ENCODE results near the gene ENTR1. TPM values are rescaled to one million over a fixed set of nuclear protein-coding genes. Genes with fewer than 3 reads are reported as not detected.

ENTR1 gene
- total and polyA plus RNA-seq, 10 of the 15 experiments (the other 5 are each of a cell fraction or from before 2014, with no cell fraction given), result 8.2 to 96.4 (median 41.1) TPM

DNA sequence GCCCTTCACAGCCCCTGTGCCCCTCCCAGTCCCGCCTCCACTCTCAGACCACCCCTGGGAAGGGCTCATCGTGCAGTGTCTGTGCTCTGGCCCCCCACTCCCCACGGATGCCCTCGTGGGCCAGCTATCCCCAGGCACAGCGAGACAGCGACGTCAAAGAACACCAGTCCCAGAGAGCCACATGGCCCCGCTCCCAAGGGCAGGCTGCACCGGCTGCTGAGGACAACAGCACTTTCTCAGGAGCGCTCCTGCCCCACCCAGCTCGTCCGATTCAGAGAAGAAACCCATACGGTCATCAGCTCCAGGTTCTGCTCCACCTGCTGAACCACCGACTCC is 5.6 kb downstream of the ENTR1 start:
- H3K36me3 ChIP-seq (ENCODE audit: control insufficient read depth in 2 of 2, insufficient read depth in 2 of 2, low read length in 1 of 2), result peaks cover 7 to 18% of the 10 kb centered on the region in 2 experiments; a peak in 3 of 4 replicates
- peak overlapping the region; percentile 37; the same call in 1 of the 2 replicates for H2AFZ ChIP-seq (ENCODE audit: control insufficient read depth, low read depth, low read length)
- H3K27me3 ChIP-seq (replicated peaks in 1 of 2; ENCODE audit: control insufficient read depth in 2 of 2, insufficient read depth in 2 of 2, low read length in 1 of 2), result no peaks in the 10 kb centered on the region
- H3K4me3 ChIP-seq, result peak overlapping the region; percentile 24; the same call in 1 of the 2 replicates
- H3K9me3 ChIP-seq (replicated peaks; ENCODE audit: control insufficient read depth, insufficient read depth, low read length), result no peaks in the 10 kb centered on the region
- no TSS peak for BruUV-seq (replicated peaks)
- ChIA-PET SMC1A (ENCODE audit: uncharacterized antibody, unreplicated experiment) (no interaction called here), CTCF (no interaction called here), POLR2A (interaction anchor here (0.6 to 1.9 kb wide), 3 partner anchors 17 to 42 kb away, joined by 5 to 10 read pairs (median 6); partner anchors contain the start of gene DNLZ), RAD21 (ENCODE audit: unreplicated experiment) (interaction anchor here (0.6 kb wide), 1 partner anchor 655 kb away, joined by 4 read pairs; no protein-coding TSS in a partner anchor)
- DNase-seq (ENCODE audit: low read depth, low spot score) (no peak), ATAC-seq (no peak), FAIRE-seq (peak; percentile 23)
- H4K20me1 ChIP-seq (ENCODE audit: control insufficient read depth, insufficient read depth), result no peaks in the 10 kb centered on the region
- H3K4me2 ChIP-seq (ENCODE audit: control insufficient read depth, insufficient read depth), result peak overlapping the region; percentile 90
- H3K27ac ChIP-seq (ENCODE audit: control insufficient read depth, insufficient read depth), result peak overlapping the region; percentile 92
- in situ Hi-C loops (cut with MboI), result no loop called here
- intact Hi-C loops (cut with micrococcal nuclease; ENCODE audit: unreplicated experiment), result no loop called here
- H3K79me2 ChIP-seq (ENCODE audit: control insufficient read depth, insufficient read depth, low read length), result peaks cover 30% of the 10 kb centered on the region
- H3K4me1 ChIP-seq (ENCODE audit: control insufficient read depth, insufficient read depth, low read length), result peaks cover 42% of the 10 kb centered on the region
- TF ChIP-seq CBFB (IDR thresholded peaks at IDR 0.05; ENCODE audit: low read depth) (no peak), PML (IDR thresholded peaks at IDR 0.05; ENCODE audit: low read length) (no peak), NFYB (IDR thresholded peaks at IDR 0.05; ENCODE audit: insufficient read depth, low read depth, low read length) (no peak), NRF1 (conservative IDR thresholded peaks at IDR 0.05; ENCODE audit: low read depth, low read length) (no peak), KLF5 (IDR thresholded peaks at IDR 0.05; ENCODE audit: partially characterized antibody) (no peak), SIX5 (IDR thresholded peaks at IDR 0.05; ENCODE audit: low read depth, low read length, severe bottlenecking) (no peak), ZNF384 (IDR thresholded peaks at IDR 0.05; ENCODE audit: borderline replicate concordance, low read depth, low read length) (no peak), ZBED1 (IDR thresholded peaks at IDR 0.05; ENCODE audit: borderline replicate concordance) (0 out of 2 replicates have a peak, but pooled peaks have one; percentile 38), TCF12 (IDR thresholded peaks at IDR 0.05; ENCODE audit: low read depth, low read length) (no peak), HDAC2 (IDR thresholded peaks at IDR 0.05) (no peak), LARP7 (IDR thresholded peaks at IDR 0.05) (no peak)
- TF ChIP-seq, protein P1, sequence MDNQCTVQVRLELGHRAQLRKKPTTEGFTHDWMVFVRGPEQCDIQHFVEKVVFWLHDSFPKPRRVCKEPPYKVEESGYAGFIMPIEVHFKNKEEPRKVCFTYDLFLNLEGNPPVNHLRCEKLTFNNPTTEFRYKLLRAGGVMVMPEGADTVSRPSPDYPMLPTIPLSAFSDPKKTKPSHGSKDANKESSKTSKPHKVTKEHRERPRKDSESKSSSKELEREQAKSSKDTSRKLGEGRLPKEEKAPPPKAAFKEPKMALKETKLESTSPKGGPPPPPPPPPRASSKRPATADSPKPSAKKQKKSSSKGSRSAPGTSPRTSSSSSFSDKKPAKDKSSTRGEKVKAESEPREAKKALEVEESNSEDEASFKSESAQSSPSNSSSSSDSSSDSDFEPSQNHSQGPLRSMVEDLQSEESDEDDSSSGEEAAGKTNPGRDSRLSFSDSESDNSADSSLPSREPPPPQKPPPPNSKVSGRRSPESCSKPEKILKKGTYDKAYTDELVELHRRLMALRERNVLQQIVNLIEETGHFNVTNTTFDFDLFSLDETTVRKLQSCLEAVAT (IDR thresholded peaks at IDR 0.05), result peak; percentile 66
- TF ChIP-seq, protein P2, sequence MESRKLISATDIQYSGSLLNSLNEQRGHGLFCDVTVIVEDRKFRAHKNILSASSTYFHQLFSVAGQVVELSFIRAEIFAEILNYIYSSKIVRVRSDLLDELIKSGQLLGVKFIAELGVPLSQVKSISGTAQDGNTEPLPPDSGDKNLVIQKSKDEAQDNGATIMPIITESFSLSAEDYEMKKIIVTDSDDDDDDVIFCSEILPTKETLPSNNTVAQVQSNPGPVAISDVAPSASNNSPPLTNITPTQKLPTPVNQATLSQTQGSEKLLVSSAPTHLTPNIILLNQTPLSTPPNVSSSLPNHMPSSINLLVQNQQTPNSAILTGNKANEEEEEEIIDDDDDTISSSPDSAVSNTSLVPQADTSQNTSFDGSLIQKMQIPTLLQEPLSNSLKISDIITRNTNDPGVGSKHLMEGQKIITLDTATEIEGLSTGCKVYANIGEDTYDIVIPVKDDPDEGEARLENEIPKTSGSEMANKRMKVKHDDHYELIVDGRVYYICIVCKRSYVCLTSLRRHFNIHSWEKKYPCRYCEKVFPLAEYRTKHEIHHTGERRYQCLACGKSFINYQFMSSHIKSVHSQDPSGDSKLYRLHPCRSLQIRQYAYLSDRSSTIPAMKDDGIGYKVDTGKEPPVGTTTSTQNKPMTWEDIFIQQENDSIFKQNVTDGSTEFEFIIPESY (IDR thresholded peaks at IDR 0.05), result no peak
- TF ChIP-seq, protein P3, sequence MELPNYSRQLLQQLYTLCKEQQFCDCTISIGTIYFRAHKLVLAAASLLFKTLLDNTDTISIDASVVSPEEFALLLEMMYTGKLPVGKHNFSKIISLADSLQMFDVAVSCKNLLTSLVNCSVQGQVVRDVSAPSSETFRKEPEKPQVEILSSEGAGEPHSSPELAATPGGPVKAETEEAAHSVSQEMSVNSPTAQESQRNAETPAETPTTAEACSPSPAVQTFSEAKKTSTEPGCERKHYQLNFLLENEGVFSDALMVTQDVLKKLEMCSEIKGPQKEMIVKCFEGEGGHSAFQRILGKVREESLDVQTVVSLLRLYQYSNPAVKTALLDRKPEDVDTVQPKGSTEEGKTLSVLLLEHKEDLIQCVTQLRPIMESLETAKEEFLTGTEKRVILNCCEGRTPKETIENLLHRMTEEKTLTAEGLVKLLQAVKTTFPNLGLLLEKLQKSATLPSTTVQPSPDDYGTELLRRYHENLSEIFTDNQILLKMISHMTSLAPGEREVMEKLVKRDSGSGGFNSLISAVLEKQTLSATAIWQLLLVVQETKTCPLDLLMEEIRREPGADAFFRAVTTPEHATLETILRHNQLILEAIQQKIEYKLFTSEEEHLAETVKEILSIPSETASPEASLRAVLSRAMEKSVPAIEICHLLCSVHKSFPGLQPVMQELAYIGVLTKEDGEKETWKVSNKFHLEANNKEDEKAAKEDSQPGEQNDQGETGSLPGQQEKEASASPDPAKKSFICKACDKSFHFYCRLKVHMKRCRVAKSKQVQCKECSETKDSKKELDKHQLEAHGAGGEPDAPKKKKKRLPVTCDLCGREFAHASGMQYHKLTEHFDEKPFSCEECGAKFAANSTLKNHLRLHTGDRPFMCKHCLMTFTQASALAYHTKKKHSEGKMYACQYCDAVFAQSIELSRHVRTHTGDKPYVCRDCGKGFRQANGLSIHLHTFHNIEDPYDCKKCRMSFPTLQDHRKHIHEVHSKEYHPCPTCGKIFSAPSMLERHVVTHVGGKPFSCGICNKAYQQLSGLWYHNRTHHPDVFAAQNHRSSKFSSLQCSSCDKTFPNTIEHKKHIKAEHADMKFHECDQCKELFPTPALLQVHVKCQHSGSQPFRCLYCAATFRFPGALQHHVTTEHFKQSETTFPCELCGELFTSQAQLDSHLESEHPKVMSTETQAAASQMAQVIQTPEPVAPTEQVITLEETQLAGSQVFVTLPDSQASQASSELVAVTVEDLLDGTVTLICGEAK (IDR thresholded peaks at IDR 0.05; ENCODE audit: borderline replicate concordance), result no peak
- H3K9ac ChIP-seq (ENCODE audit: control insufficient read depth, insufficient read depth, low read length), result peak overlapping the region; percentile 65
- 44% methylated on average over 14 of the region's 14 CpGs for WGBS (ENCODE audit: insufficient coverage, insufficient replicate concordance, low lambda C conversion rate, missing lambda C conversion rate)

Data from GM12878 (cell line).